Naive thymus-derived CD4-positive, alpha-beta T cell (primary cell): ENCODE measurements around the gene PEX26. TPM values are rescaled to one million over a fixed set of nuclear protein-coding genes. Genes with fewer than 3 reads are reported as not detected.
A peak's percentile ranks its signal among the peaks of the same experiment; 100 is the strongest.

Experiments used
- ATAC-seq: fragments of 150-1000 bp; cut with Tn5 transposase; 2 replicates; pipeline ENCODE4 v1.10.0; 2021; ENCODE audit warnings: mild to moderate bottlenecking, moderate library complexity
- CTCF ChIA-PET: fragments of 350-600 bp; sonication (Branson Sonifier 250); formaldehyde crosslinking; loops from one replicate; lab custom pipeline; 2021; ENCODE audit warnings: antibody characterized with exemption; lab: Charles Lee
- POLR2A ChIA-PET: fragments of 350-600 bp; sonication (Branson Sonifier 250); formaldehyde crosslinking; loops from one replicate; lab custom pipeline; 2021; ENCODE audit warnings: antibody characterized with exemption, inconsistent platforms; lab: Charles Lee
- DNase-seq, 9 donors: peaks; one replicate each; pipeline versions ENCODE4 v3.0.0 to v3.0.0-alpha.2; 2020 to 2022; ENCODE audit warnings: mixed read lengths in 1 of 9
- H3K27ac ChIP-seq: one replicate; pipeline ENCODE4 v1.7.0; 2013; ENCODE audit warnings: mild to moderate bottlenecking, low read depth, low read length, moderate library complexity
- H3K27me3 ChIP-seq, 2 donors: one replicate each; pipeline ENCODE4 v1.7.0; 2013; ENCODE audit warnings: low read length in 2 of 2, mild to moderate bottlenecking in 2 of 2, moderate library complexity in 2 of 2; ENCODE audit not compliant: control insufficient read depth in 2 of 2, insufficient read depth in 2 of 2
- H3K36me3 ChIP-seq, 3 experiments: 1 replicate in 2 of 3; 2 replicates in 1 of 3; pipeline ENCODE4 v1.7.0; 2013; ENCODE audit warnings: low read length in 3 of 3, mild to moderate bottlenecking in 3 of 3, moderate library complexity in 1 of 3; ENCODE audit not compliant: insufficient read depth in 3 of 3, control insufficient read depth in 2 of 3
- H3K4me1 ChIP-seq, 2 donors: one replicate each; pipeline ENCODE4 v1.7.0; 2013; ENCODE audit warnings: low read length in 2 of 2, mild to moderate bottlenecking in 2 of 2, moderate library complexity in 1 of 2; ENCODE audit not compliant: control insufficient read depth in 2 of 2, insufficient read depth in 2 of 2
- H3K4me3 ChIP-seq: 2 replicates; pipeline ENCODE4 v1.7.0; 2013; ENCODE audit warnings: mild to moderate bottlenecking, low read length
- H3K9me3 ChIP-seq, 3 experiments: 1 replicate in 2 of 3; 2 replicates in 1 of 3; pipeline ENCODE4 v1.7.0; 2013; ENCODE audit warnings: low read length in 3 of 3; ENCODE audit not compliant: control insufficient read depth in 2 of 3
- H3K27ac Mint-ChIP-seq, 9 donors: one replicate each; pipeline ENCODE4 v1.8.0; 2020 to 2022; ENCODE audit warnings: mixed read lengths in 9 of 9, mild to moderate bottlenecking in 8 of 9, moderate library complexity in 5 of 9, inconsistent platforms in 2 of 9
- H3K27me3 Mint-ChIP-seq, 5 donors: one replicate each; pipeline ENCODE4 v1.8.0; 2021 to 2022; ENCODE audit warnings: mixed read lengths in 5 of 5, mild to moderate bottlenecking in 1 of 5
- H3K36me3 Mint-ChIP-seq, 5 donors: one replicate each; pipeline ENCODE4 v1.8.0; 2020 to 2022; ENCODE audit warnings: mixed read lengths in 5 of 5, mild to moderate bottlenecking in 3 of 5, inconsistent platforms in 1 of 5
- H3K4me1 Mint-ChIP-seq, 7 donors: one replicate each; pipeline ENCODE4 v1.8.0; 2020 to 2022; ENCODE audit warnings: mixed read lengths in 7 of 7, mild to moderate bottlenecking in 3 of 7, inconsistent platforms in 1 of 7
- H3K4me3 Mint-ChIP-seq, 10 donors: one replicate each; pipeline ENCODE4 v1.8.0; 2020 to 2022; ENCODE audit warnings: mild to moderate bottlenecking in 10 of 10, mixed read lengths in 10 of 10, moderate library complexity in 6 of 10, inconsistent platforms in 2 of 10
- H3K9me3 Mint-ChIP-seq, 11 donors: one replicate each; pipeline ENCODE4 v1.8.0; 2020 to 2022; ENCODE audit warnings: mixed read lengths in 11 of 11, mild to moderate bottlenecking in 4 of 11, inconsistent platforms in 1 of 11, moderate library complexity in 1 of 11
- intact Hi-C, 2 donors: fragments of 100-400 bp; cut with micrococcal nuclease; formaldehyde crosslinking; loops; one replicate each; pipeline ENCODE4 v1.15.1; 2023
- polyA plus RNA-seq, 2 donors: library from polyadenylated mRNA; unstranded; fragments of 300-500 nt; fragmentation: Illumina TruSeq; gene quantifications; one replicate each; pipeline ENCODE4 v1.2.3, GENCODE V29; 2021
- total RNA-seq, 6 experiments: library from RNA in 5 of 6; stranded (reverse) in 5 of 6; gene quantifications; 1 replicate in 5 of 6; 2 replicates in 1 of 6; pipeline ENCODE4 v1.2.3 and lab custom pipeline; 2021 to 2026

PEX26 gene
- total and polyA plus RNA-seq, 7 experiments from 2014 or later, result 3.8 to 42.8 (median 30.7) TPM

- H3K4me1 ChIP-seq, result peaks cover 0 to 10% of the 10 kb centered on the region in 2 donors
- ATAC-seq (no peak), DNase-seq (no peak)
- H3K9me3 Mint-ChIP-seq, result no peaks in the 10 kb centered on the region
- intact Hi-C loops, result no loop called here
- no peaks in the 10 kb centered on the region for H3K9me3 ChIP-seq
- H3K27ac ChIP-seq, result no peak overlapping the region
- CTCF ChIA-PET, result interaction anchor here (2.4 kb wide), 1 partner anchor 14 kb away, joined by 6 read pairs; no protein-coding TSS in a partner anchor
- peaks cover 0 to 71% (median 18%) of the 10 kb centered on the region in 3 experiments for H3K36me3 ChIP-seq
- peak overlapping the region in 1 of 9 donors; percentile 59 for H3K27ac Mint-ChIP-seq
- no peaks in the 10 kb centered on the region for H3K27me3 ChIP-seq
- H3K27me3 Mint-ChIP-seq, result no peaks in the 10 kb centered on the region
- H3K4me3 Mint-ChIP-seq, result no peak overlapping the region
- H3K4me3 ChIP-seq, result no peak overlapping the region
- peaks cover 3 to 48% (median 31%) of the 10 kb centered on the region in 5 donors for H3K36me3 Mint-ChIP-seq
- peaks cover 0 to 29% (median 0%) of the 10 kb centered on the region in 7 donors for H3K4me1 Mint-ChIP-seq
- POLR2A ChIA-PET, result no interaction called here
Observed at GRCh38 chr22:18090286-18090685, 12.5 kb downstream of the PEX26 start.

- Mint-ChIP-seq H3K27ac (peak overlapping the region in 4 of 9 donors; percentile 24 to 91 (median 78)), H3K9me3 (no peaks in the 10 kb centered on the region), H3K36me3 (peaks cover 3 to 48% (median 28%) of the 10 kb centered on the region in 5 donors), H3K4me3 (no peak overlapping the region), H3K27me3 (no peaks in the 10 kb centered on the region), H3K4me1 (peaks cover 0 to 29% (median 0%) of the 10 kb centered on the region in 7 donors)
- Histone ChIP-seq H3K9me3 (no peaks in the 10 kb centered on the region), H3K4me1 (peaks cover 0 to 10% of the 10 kb centered on the region in 2 donors), H3K4me3 (peak overlapping the region; percentile 28), H3K27me3 (no peaks in the 10 kb centered on the region), H3K36me3 (peaks cover 0 to 63% (median 14%) of the 10 kb centered on the region in 3 experiments), H3K27ac (no peak overlapping the region)
- ATAC-seq (peak; percentile 14), DNase-seq (no peak)
- intact Hi-C loops, result no loop called here
- POLR2A ChIA-PET, result no interaction called here
- CTCF ChIA-PET, result interaction anchor here (2.4 kb wide), 1 partner anchor 15 kb away, joined by 6 read pairs; no protein-coding TSS in a partner anchor
Observed at GRCh38 chr22:18091478-18091877, 13.7 kb downstream of the PEX26 start.

GRCh38 chr22:18091916-18092526 lies 14.2 kb downstream of the PEX26 start:
- Histone ChIP-seq H3K4me1 (peaks cover 0 to 10% of the 10 kb centered on the region in 2 donors), H3K27ac (no peak overlapping the region), H3K27me3 (no peaks in the 10 kb centered on the region), H3K36me3 (peaks cover 0 to 60% (median 14%) of the 10 kb centered on the region in 3 experiments), H3K4me3 (peak overlapping the region; percentile 28), H3K9me3 (no peaks in the 10 kb centered on the region)
- intact Hi-C loops, result no loop called here
- DNase-seq, result no peak
- POLR2A ChIA-PET, result interaction anchor here (0.7 kb wide), 1 partner anchor 13 kb away, joined by 3 read pairs; no protein-coding TSS in a partner anchor
- H3K4me1 Mint-ChIP-seq, result peaks cover 0 to 29% (median 0%) of the 10 kb centered on the region in 7 donors
- peaks cover 3 to 51% (median 31%) of the 10 kb centered on the region in 5 donors for H3K36me3 Mint-ChIP-seq
- peak; percentile 68 for ATAC-seq
- H3K9me3 Mint-ChIP-seq, result no peaks in the 10 kb centered on the region
- peak overlapping the region in 8 of 9 donors; percentile 24 to 91 (median 58) for H3K27ac Mint-ChIP-seq
- peak overlapping the region in 6 of 10 donors; percentile 30 to 81 (median 42) for H3K4me3 Mint-ChIP-seq
- H3K27me3 Mint-ChIP-seq, result no peaks in the 10 kb centered on the region
- CTCF ChIA-PET, result interaction anchor here (2.4 kb wide), 1 partner anchor 16 kb away, joined by 6 read pairs; no protein-coding TSS in a partner anchor

- intact Hi-C loops, result no loop called here
Observed at GRCh38 chr22:18093661-18094060, 15.9 kb downstream of the PEX26 start.

GRCh38 chr22:18095101-18095805 lies 17.5 kb downstream of the PEX26 start:
- H3K36me3 ChIP-seq, result peaks cover 0 to 30% (median 0%) of the 10 kb centered on the region in 3 experiments
- Mint-ChIP-seq H3K4me3 (no peak overlapping the region), H3K36me3 (peaks cover 0 to 42% (median 30%) of the 10 kb centered on the region in 5 donors), H3K4me1 (peaks cover 0 to 21% (median 0%) of the 10 kb centered on the region in 7 donors), H3K27ac (peak overlapping the region in 1 of 9 donors; percentile 12), H3K9me3 (no peaks in the 10 kb centered on the region), H3K27me3 (no peaks in the 10 kb centered on the region)
- no peak overlapping the region for H3K4me3 ChIP-seq
- intact Hi-C loops, result no loop called here
- H3K27me3 ChIP-seq, result no peaks in the 10 kb centered on the region
- peaks cover 0 to 10% of the 10 kb centered on the region in 2 donors for H3K4me1 ChIP-seq
- ChIA-PET POLR2A (no interaction called here), CTCF (no interaction called here)
- no peak overlapping the region for H3K27ac ChIP-seq
- DNase-seq (no peak), ATAC-seq (no peak)
- H3K9me3 ChIP-seq, result no peaks in the 10 kb centered on the region

More at GRCh38 chr22:18093661-18094060, 15.9 kb downstream of the PEX26 start:
- DNase-seq (no peak), ATAC-seq (no peak)
- H3K9me3 ChIP-seq, result no peaks in the 10 kb centered on the region
- H3K4me3 ChIP-seq, result no peak overlapping the region
- Mint-ChIP-seq H3K36me3 (peaks cover 0 to 41% (median 30%) of the 10 kb centered on the region in 5 donors), H3K27me3 (no peaks in the 10 kb centered on the region), H3K4me1 (peaks cover 0 to 25% (median 0%) of the 10 kb centered on the region in 7 donors), H3K4me3 (no peak overlapping the region), H3K9me3 (no peaks in the 10 kb centered on the region), H3K27ac (no peak overlapping the region)
- H3K36me3 ChIP-seq, result peaks cover 0 to 44% (median 1%) of the 10 kb centered on the region in 3 experiments
- H3K27ac ChIP-seq, result no peak overlapping the region
- ChIA-PET CTCF (no interaction called here), POLR2A (interaction anchor here (0.5 kb wide), 1 partner anchor 32 kb away, joined by 3 read pairs; no protein-coding TSS in a partner anchor)
- no peaks in the 10 kb centered on the region for H3K27me3 ChIP-seq
- peaks cover 0 to 10% of the 10 kb centered on the region in 2 donors for H3K4me1 ChIP-seq

- H3K27ac Mint-ChIP-seq, result peak overlapping the region in 1 of 9 donors; percentile 4
- H3K27me3 ChIP-seq, result no peaks in the 10 kb centered on the region
- peaks cover 0 to 16% (median 0%) of the 10 kb centered on the region in 3 experiments for H3K36me3 ChIP-seq
- H3K27me3 Mint-ChIP-seq, result no peaks in the 10 kb centered on the region
- H3K9me3 ChIP-seq, result no peaks in the 10 kb centered on the region
- intact Hi-C loops, result no loop called here
- H3K9me3 Mint-ChIP-seq, result no peaks in the 10 kb centered on the region
- no peak overlapping the region for H3K4me3 ChIP-seq
- peaks cover 0 to 4% of the 10 kb centered on the region in 2 donors for H3K4me1 ChIP-seq
- peaks cover 0 to 11% (median 0%) of the 10 kb centered on the region in 7 donors for H3K4me1 Mint-ChIP-seq
- ChIA-PET CTCF (no interaction called here), POLR2A (no interaction called here)
- H3K27ac ChIP-seq, result no peak overlapping the region
- no peak overlapping the region for H3K4me3 Mint-ChIP-seq
- H3K36me3 Mint-ChIP-seq, result peaks cover 3 to 46% (median 34%) of the 10 kb centered on the region in 5 donors
- ATAC-seq, result no peak
- DNase-seq, result no peak
Observed at GRCh38 chr22:18096823-18097222, 19.0 kb downstream of the PEX26 start.
